ENCODE measurements around the gene ZNF514. TPM values are rescaled to one million over a fixed set of nuclear protein-coding genes. Genes with fewer than 3 reads are reported as not detected.

Gene ZNF514
- total and polyA plus RNA-seq, 2 donors (not counting 1 experiment from before 2014, with no cell fraction given): 15.5 to 37.0 TPM

GRCh38 chr2:95109260-95109659 is 50.4 kb downstream of the ZNF514 start:
- H3K4me1 Mint-ChIP-seq: no peaks in the 10 kb centered on the region
- H3K27ac Mint-ChIP-seq: no peak overlapping the region
- H3K4me2 ChIP-seq (replicated peaks; ENCODE audit: low read depth, low read length, poor library complexity, severe bottlenecking): no peak overlapping the region
- intact Hi-C loops (cut with micrococcal nuclease): no loop called here
- no peak overlapping the region for H2AFZ ChIP-seq (ENCODE audit: insufficient read depth, low read depth, low read length, poor library complexity, severe bottlenecking)
- no peaks in the 10 kb centered on the region for H3K27me3 ChIP-seq (replicated peaks in 1 of 4; ENCODE audit: control extremely low read depth in 1 of 4, control insufficient read depth in 3 of 4, insufficient read depth in 4 of 4, low read length in 3 of 4)
- ChIA-PET POLR2A (no interaction called here), CTCF (no interaction called here)
- H4K20me1 ChIP-seq (ENCODE audit: control insufficient read depth, insufficient read depth, low read length, poor library complexity, severe bottlenecking): no peaks in the 10 kb centered on the region
- H3K9ac ChIP-seq (ENCODE audit: low read length): no peak overlapping the region
- H3K79me2 ChIP-seq (ENCODE audit: control insufficient read depth, insufficient read depth, low read length): no peaks in the 10 kb centered on the region
- H3K9me3 Mint-ChIP-seq (ENCODE audit: insufficient read depth): no peaks in the 10 kb centered on the region
- no peak overlapping the region for H3K4me3 Mint-ChIP-seq
- 100% methylated on average over 2 of the region's 6 CpGs for WGBS (ENCODE audit: insufficient coverage)
- DNase-seq: no peak
- no peak overlapping the region for H3K27ac ChIP-seq (ENCODE audit: low read length in 2 of 2)
- no peaks in the 10 kb centered on the region for H3K9me3 ChIP-seq (ENCODE audit: control extremely low read depth in 1 of 3, control insufficient read depth in 2 of 3, insufficient read depth in 1 of 3, low read length in 2 of 3)
- H3K4me1 ChIP-seq (ENCODE audit: control insufficient read depth in 2 of 2, insufficient read depth in 2 of 2, low read length in 2 of 2): no peaks in the 10 kb centered on the region
- H3K4me3 ChIP-seq (ENCODE audit: control extremely low read depth in 1 of 5, extremely low read depth in 1 of 5, insufficient read depth in 1 of 5, low read depth in 2 of 5, low read length in 4 of 5): no peak overlapping the region
- ATAC-seq (ENCODE audit: low read depth): no peak
- no peak for TF ChIP-seq EZH2 (IDR thresholded peaks at IDR 0.05; ENCODE audit: borderline replicate concordance, insufficient read depth, low read depth, low read length, poor library complexity, severe bottlenecking)
- TF ChIP-seq CTCF (IDR thresholded peaks at IDR 0.05): no peak
- no peaks in the 10 kb centered on the region for H3K27me3 Mint-ChIP-seq
- peaks cover 18 to 78% of the 10 kb centered on the region in 2 experiments for H3K36me3 ChIP-seq (replicated peaks in 1 of 2; ENCODE audit: control extremely low read depth in 1 of 2, control insufficient read depth in 1 of 2, extremely low read depth in 1 of 2, insufficient read depth in 2 of 2, low read length in 1 of 2)

GRCh38 chr2:95106081-95106480 is 53.6 kb downstream of the ZNF514 start:
- no peak overlapping the region for H3K4me2 ChIP-seq (replicated peaks; ENCODE audit: low read depth, low read length, poor library complexity, severe bottlenecking)
- H3K27me3 ChIP-seq (replicated peaks in 1 of 4; ENCODE audit: control extremely low read depth in 1 of 4, control insufficient read depth in 3 of 4, insufficient read depth in 4 of 4, low read length in 3 of 4): no peaks in the 10 kb centered on the region
- no peak overlapping the region for H3K9ac ChIP-seq (ENCODE audit: low read length)
- no peaks in the 10 kb centered on the region for H3K79me2 ChIP-seq (ENCODE audit: control insufficient read depth, insufficient read depth, low read length)
- H2AFZ ChIP-seq (ENCODE audit: insufficient read depth, low read depth, low read length, poor library complexity, severe bottlenecking): no peak overlapping the region
- H3K27ac Mint-ChIP-seq: no peak overlapping the region
- intact Hi-C loops (cut with micrococcal nuclease): no loop called here
- WGBS (ENCODE audit: insufficient coverage): 100% methylated on average over 1 of the region's 2 CpGs
- H3K9me3 Mint-ChIP-seq (ENCODE audit: insufficient read depth): no peaks in the 10 kb centered on the region
- ATAC-seq (ENCODE audit: low read depth): no peak
- H3K4me3 Mint-ChIP-seq: no peak overlapping the region
- H4K20me1 ChIP-seq (ENCODE audit: control insufficient read depth, insufficient read depth, low read length, poor library complexity, severe bottlenecking): no peaks in the 10 kb centered on the region
- H3K27ac ChIP-seq (ENCODE audit: low read length in 2 of 2): no peak overlapping the region
- no peaks in the 10 kb centered on the region for H3K9me3 ChIP-seq (ENCODE audit: control extremely low read depth in 1 of 3, control insufficient read depth in 2 of 3, insufficient read depth in 1 of 3, low read length in 2 of 3)
- no peaks in the 10 kb centered on the region for H3K4me1 Mint-ChIP-seq
- H3K36me3 ChIP-seq (replicated peaks in 1 of 2; ENCODE audit: control extremely low read depth in 1 of 2, control insufficient read depth in 1 of 2, extremely low read depth in 1 of 2, insufficient read depth in 2 of 2, low read length in 1 of 2): peaks cover 17 to 69% of the 10 kb centered on the region in 2 experiments
- no peak overlapping the region for H3K4me3 ChIP-seq (ENCODE audit: control extremely low read depth in 1 of 5, extremely low read depth in 1 of 5, insufficient read depth in 1 of 5, low read depth in 2 of 5, low read length in 4 of 5)
- TF ChIP-seq EZH2 (IDR thresholded peaks at IDR 0.05; ENCODE audit: borderline replicate concordance, insufficient read depth, low read depth, low read length, poor library complexity, severe bottlenecking) (no peak), CTCF (IDR thresholded peaks at IDR 0.05) (no peak)
- ChIA-PET POLR2A (no interaction called here), CTCF (interaction anchor here (1.2 to 1.4 kb wide), 2 partner anchors 11 to 29 kb away, joined by 4 read pairs; no protein-coding TSS in a partner anchor)
- H3K27me3 Mint-ChIP-seq: no peaks in the 10 kb centered on the region
- DNase-seq: no peak
- no peaks in the 10 kb centered on the region for H3K4me1 ChIP-seq (ENCODE audit: control insufficient read depth in 2 of 2, insufficient read depth in 2 of 2, low read length in 2 of 2)
